ENCODE results near the gene SEPTIN14. TPM values are rescaled to one million over a fixed set of nuclear protein-coding genes. Genes with fewer than 3 reads are reported as not detected.
"Not testable (repeated sequence)": the region's sequence is repeated elsewhere in the genome, so short reads cannot be mapped to it uniquely, and the experiment has no call there.

SEPTIN14 gene
- polyA plus RNA-seq, 2 donors = not detected

GRCh38 chr7:55877308-55877707, 14.8 kb upstream of the SEPTIN14 start:
- no peak overlapping the region for H3K4me3 ChIP-seq (ENCODE audit: low read depth in 1 of 2, low read length in 2 of 2)
- no peaks in the 10 kb centered on the region for H3K4me1 ChIP-seq (ENCODE audit: control insufficient read depth in 2 of 2, insufficient read depth in 2 of 2, low read length in 1 of 2)
- no peak overlapping the region for H3K27ac ChIP-seq (ENCODE audit: low read depth in 2 of 2, low read length in 1 of 2)
- H3K36me3 ChIP-seq (ENCODE audit: control insufficient read depth in 2 of 2, insufficient read depth in 2 of 2, low read length in 1 of 2) = no peaks in the 10 kb centered on the region
- 81 to 89% methylated on average over 6 of the region's 6 CpGs for WGBS, 2 donors
- H3K27me3 ChIP-seq (ENCODE audit: control insufficient read depth in 1 of 2, insufficient read depth in 2 of 2, low read length in 2 of 2) = no peaks in the 10 kb centered on the region
- no peaks in the 10 kb centered on the region for H3K9me3 ChIP-seq (ENCODE audit: control insufficient read depth in 2 of 2, insufficient read depth in 1 of 2, low read depth in 1 of 2, low read length in 1 of 2)

- WGBS, 2 donors = 86 to 92% methylated on average over 3 of the region's 3 CpGs
- Histone ChIP-seq H3K27ac (ENCODE audit: low read depth in 2 of 2, low read length in 1 of 2) (no peak overlapping the region), H3K9me3 (ENCODE audit: control insufficient read depth in 2 of 2, insufficient read depth in 1 of 2, low read depth in 1 of 2, low read length in 1 of 2) (no peaks in the 10 kb centered on the region), H3K4me3 (ENCODE audit: low read depth in 1 of 2, low read length in 2 of 2) (no peak overlapping the region), H3K36me3 (ENCODE audit: control insufficient read depth in 2 of 2, insufficient read depth in 2 of 2, low read length in 1 of 2) (no peaks in the 10 kb centered on the region), H3K4me1 (ENCODE audit: control insufficient read depth in 2 of 2, insufficient read depth in 2 of 2, low read length in 1 of 2) (no peaks in the 10 kb centered on the region), H3K27me3 (ENCODE audit: control insufficient read depth in 1 of 2, insufficient read depth in 2 of 2, low read length in 2 of 2) (no peaks in the 10 kb centered on the region)
These were observed 11.2 kb upstream of the SEPTIN14 start for GRCh38 chr7:55873765-55874164.

GRCh38 chr7:55871932-55872485, 9.5 kb upstream of the SEPTIN14 start:
- Histone ChIP-seq H3K4me1 (ENCODE audit: control insufficient read depth in 2 of 2, insufficient read depth in 2 of 2, low read length in 1 of 2) (no peaks in the 10 kb centered on the region), H3K36me3 (ENCODE audit: control insufficient read depth in 2 of 2, insufficient read depth in 2 of 2, low read length in 1 of 2) (no peaks in the 10 kb centered on the region), H3K27ac (ENCODE audit: low read depth in 2 of 2, low read length in 1 of 2) (no peak overlapping the region), H3K27me3 (ENCODE audit: control insufficient read depth in 1 of 2, insufficient read depth in 2 of 2, low read length in 2 of 2) (no peaks in the 10 kb centered on the region), H3K4me3 (ENCODE audit: low read depth in 1 of 2, low read length in 2 of 2) (no peak overlapping the region), H3K9me3 (ENCODE audit: control insufficient read depth in 2 of 2, insufficient read depth in 1 of 2, low read depth in 1 of 2, low read length in 1 of 2) (no peaks in the 10 kb centered on the region)
- 88 to 89% methylated on average over 8 of the region's 8 CpGs for WGBS, 2 donors

GRCh38 chr7:55868989-55869388, 6.4 kb upstream of the SEPTIN14 start:
- H3K9me3 ChIP-seq (ENCODE audit: control insufficient read depth in 2 of 2, insufficient read depth in 1 of 2, low read depth in 1 of 2, low read length in 1 of 2); H3K4me1 ChIP-seq (ENCODE audit: control insufficient read depth in 2 of 2, insufficient read depth in 2 of 2, low read length in 1 of 2); H3K27ac ChIP-seq (ENCODE audit: low read depth in 2 of 2, low read length in 1 of 2); H3K27me3 ChIP-seq (ENCODE audit: control insufficient read depth in 1 of 2, insufficient read depth in 2 of 2, low read length in 2 of 2); H3K4me3 ChIP-seq (ENCODE audit: low read depth in 1 of 2, low read length in 2 of 2); H3K36me3 ChIP-seq (ENCODE audit: control insufficient read depth in 2 of 2, insufficient read depth in 2 of 2, low read length in 1 of 2): not testable (repeated sequence)
- WGBS, 2 donors = 79 to 81% methylated on average over 6 of the region's 7 CpGs

- 62 to 71% methylated on average over 1 of the region's 1 CpG for WGBS, 2 donors
- H3K4me3 ChIP-seq (ENCODE audit: low read depth in 1 of 2, low read length in 2 of 2); H3K27me3 ChIP-seq (ENCODE audit: control insufficient read depth in 1 of 2, insufficient read depth in 2 of 2, low read length in 2 of 2); H3K36me3 ChIP-seq (ENCODE audit: control insufficient read depth in 2 of 2, insufficient read depth in 2 of 2, low read length in 1 of 2); H3K9me3 ChIP-seq (ENCODE audit: control insufficient read depth in 2 of 2, insufficient read depth in 1 of 2, low read depth in 1 of 2, low read length in 1 of 2); H3K27ac ChIP-seq (ENCODE audit: low read depth in 2 of 2, low read length in 1 of 2); H3K4me1 ChIP-seq (ENCODE audit: control insufficient read depth in 2 of 2, insufficient read depth in 2 of 2, low read length in 1 of 2): not testable (repeated sequence)
These were observed 17.4 kb downstream of the SEPTIN14 start for GRCh38 chr7:55845164-55845563.

- Histone ChIP-seq H3K9me3 (ENCODE audit: control insufficient read depth in 2 of 2, insufficient read depth in 1 of 2, low read depth in 1 of 2, low read length in 1 of 2) (no peaks in the 10 kb centered on the region), H3K27me3 (ENCODE audit: control insufficient read depth in 1 of 2, insufficient read depth in 2 of 2, low read length in 2 of 2) (peaks cover 0 to 3% of the 10 kb centered on the region in 2 donors), H3K4me1 (ENCODE audit: control insufficient read depth in 2 of 2, insufficient read depth in 2 of 2, low read length in 1 of 2) (no peaks in the 10 kb centered on the region), H3K36me3 (ENCODE audit: control insufficient read depth in 2 of 2, insufficient read depth in 2 of 2, low read length in 1 of 2) (no peaks in the 10 kb centered on the region), H3K27ac (ENCODE audit: low read depth in 2 of 2, low read length in 1 of 2) (no peak overlapping the region), H3K4me3 (ENCODE audit: low read depth in 1 of 2, low read length in 2 of 2) (no peak overlapping the region)
- WGBS, 2 donors = 86 to 92% methylated on average over 4 of the region's 4 CpGs
These were observed 24.0 kb downstream of the SEPTIN14 start for GRCh38 chr7:55838595-55838994.

GRCh38 chr7:55827577-55827976, 35.0 kb downstream of the SEPTIN14 start:
- H3K4me3 ChIP-seq (ENCODE audit: low read depth in 1 of 2, low read length in 2 of 2) = no peak overlapping the region
- no peaks in the 10 kb centered on the region for H3K27me3 ChIP-seq (ENCODE audit: control insufficient read depth in 1 of 2, insufficient read depth in 2 of 2, low read length in 2 of 2)
- no peak overlapping the region for H3K27ac ChIP-seq (ENCODE audit: low read depth in 2 of 2, low read length in 1 of 2)
- 71 to 93% methylated on average over 1 of the region's 1 CpG for WGBS, 2 donors
- no peaks in the 10 kb centered on the region for H3K36me3 ChIP-seq (ENCODE audit: control insufficient read depth in 2 of 2, insufficient read depth in 2 of 2, low read length in 1 of 2)
- no peaks in the 10 kb centered on the region for H3K4me1 ChIP-seq (ENCODE audit: control insufficient read depth in 2 of 2, insufficient read depth in 2 of 2, low read length in 1 of 2)
- H3K9me3 ChIP-seq (ENCODE audit: control insufficient read depth in 2 of 2, insufficient read depth in 1 of 2, low read depth in 1 of 2, low read length in 1 of 2) = peaks cover 0 to 21% of the 10 kb centered on the region in 2 donors

- peaks cover 0 to 11% of the 10 kb centered on the region in 2 donors for H3K9me3 ChIP-seq (ENCODE audit: control insufficient read depth in 2 of 2, insufficient read depth in 1 of 2, low read depth in 1 of 2, low read length in 1 of 2)
- H3K4me1 ChIP-seq (ENCODE audit: control insufficient read depth in 2 of 2, insufficient read depth in 2 of 2, low read length in 1 of 2) = no peaks in the 10 kb centered on the region
- no peak overlapping the region for H3K27ac ChIP-seq (ENCODE audit: low read depth in 2 of 2, low read length in 1 of 2)
- H3K4me3 ChIP-seq (ENCODE audit: low read depth in 1 of 2, low read length in 2 of 2) = no peak overlapping the region
- H3K36me3 ChIP-seq (ENCODE audit: control insufficient read depth in 2 of 2, insufficient read depth in 2 of 2, low read length in 1 of 2) = no peaks in the 10 kb centered on the region
- 43 to 59% methylated on average over 2 of the region's 2 CpGs for WGBS, 2 donors
- H3K27me3 ChIP-seq (ENCODE audit: control insufficient read depth in 1 of 2, insufficient read depth in 2 of 2, low read length in 2 of 2) = no peaks in the 10 kb centered on the region
These were observed 43.9 kb downstream of the SEPTIN14 start for GRCh38 chr7:55818686-55819085.

- not testable (repeated sequence) for H3K36me3 ChIP-seq (ENCODE audit: control insufficient read depth in 2 of 2, insufficient read depth in 2 of 2, low read length in 1 of 2); H3K27ac ChIP-seq (ENCODE audit: low read depth in 2 of 2, low read length in 1 of 2); H3K4me3 ChIP-seq (ENCODE audit: low read depth in 1 of 2, low read length in 2 of 2); H3K4me1 ChIP-seq (ENCODE audit: control insufficient read depth in 2 of 2, insufficient read depth in 2 of 2, low read length in 1 of 2); H3K27me3 ChIP-seq (ENCODE audit: control insufficient read depth in 1 of 2, insufficient read depth in 2 of 2, low read length in 2 of 2)
- 39 to 64% methylated on average over 1 of the region's 1 CpG for WGBS, 2 donors
- peaks cover 10 to 14% of the 10 kb centered on the region in 2 donors for H3K9me3 ChIP-seq (ENCODE audit: control insufficient read depth in 2 of 2, insufficient read depth in 1 of 2, low read depth in 1 of 2, low read length in 1 of 2)
These were observed 65.3 kb downstream of the SEPTIN14 start for GRCh38 chr7:55797260-55797659.

GRCh38 chr7:55794527-55794926, 68.0 kb downstream of the SEPTIN14 start:
- Histone ChIP-seq H3K4me3 (ENCODE audit: low read depth in 1 of 2, low read length in 2 of 2) (no peak overlapping the region), H3K36me3 (ENCODE audit: control insufficient read depth in 2 of 2, insufficient read depth in 2 of 2, low read length in 1 of 2) (no peaks in the 10 kb centered on the region), H3K9me3 (ENCODE audit: control insufficient read depth in 2 of 2, insufficient read depth in 1 of 2, low read depth in 1 of 2, low read length in 1 of 2) (peaks cover 10 to 14% of the 10 kb centered on the region in 2 donors), H3K4me1 (ENCODE audit: control insufficient read depth in 2 of 2, insufficient read depth in 2 of 2, low read length in 1 of 2) (no peaks in the 10 kb centered on the region), H3K27ac (ENCODE audit: low read depth in 2 of 2, low read length in 1 of 2) (no peak overlapping the region), H3K27me3 (ENCODE audit: control insufficient read depth in 1 of 2, insufficient read depth in 2 of 2, low read length in 2 of 2) (no peaks in the 10 kb centered on the region)
- 61 to 79% methylated on average over 10 of the region's 10 CpGs for WGBS, 2 donors

Data from esophagus (tissue), 2 donors.